ENCODE measurements around the gene DNER. TPM values are rescaled to one million over a fixed set of nuclear protein-coding genes. Genes with fewer than 3 reads are reported as not detected.

The DNER gene
- total RNA-seq, 4 donors from 2014 or later = 1.5 to 13.1 (median 4.7) TPM

- H3K27ac ChIP-seq = peak overlapping the region in 2 of 4 donors; percentile 19 to 69
- WGBS, 2 donors = 42 to 51% methylated on average over 2 of the region's 2 CpGs
Observed at GRCh38 chr2:229431327-229431954, 282.9 kb downstream of the DNER start.

GRCh38 chr2:229429589-229429988 is 284.8 kb downstream of the DNER start:
- WGBS, 2 donors = 54 to 55% methylated on average over 5 of the region's 5 CpGs

More at GRCh38 chr2:229431327-229431954, 282.9 kb downstream of the DNER start:
- Histone ChIP-seq H3K27me3 (no peaks in the 10 kb centered on the region), H3K4me1 (peaks cover 0 to 10% (median 0%) of the 10 kb centered on the region in 4 donors), H3K36me3 (no peaks in the 10 kb centered on the region), H3K4me3 (no peak overlapping the region), H3K9me3 (no peaks in the 10 kb centered on the region)
- DNase-seq (ENCODE audit: low spot score in 2 of 2) = no peak
- peak in 4 of 5 experiments; percentile 24 to 51 (median 42) for TF ChIP-seq CTCF (IDR thresholded peaks at IDR 0.05)
- no peak for TF ChIP-seq POLR2A (IDR thresholded peaks at IDR 0.05)

GRCh38 chr2:229426464-229426863 is 287.9 kb downstream of the DNER start:
- Histone ChIP-seq H3K4me3 (no peak overlapping the region), H3K36me3 (no peaks in the 10 kb centered on the region), H3K4me1 (peaks cover 0 to 10% (median 0%) of the 10 kb centered on the region in 4 donors), H3K27ac (no peak overlapping the region), H3K9me3 (no peaks in the 10 kb centered on the region), H3K27me3 (no peaks in the 10 kb centered on the region)
- TF ChIP-seq POLR2A (IDR thresholded peaks at IDR 0.05) = no peak
- no peak for TF ChIP-seq EP300 (IDR thresholded peaks at IDR 0.05)
- no peak for TF ChIP-seq CTCF (IDR thresholded peaks at IDR 0.05)
- WGBS, 2 donors = 77 to 78% methylated on average over 6 of the region's 6 CpGs
- DNase-seq (ENCODE audit: low spot score in 2 of 2) = no peak

More at GRCh38 chr2:229429589-229429988, 284.8 kb downstream of the DNER start:
- DNase-seq (ENCODE audit: low spot score in 2 of 2) = no peak
- Histone ChIP-seq H3K27me3 (no peaks in the 10 kb centered on the region), H3K9me3 (no peaks in the 10 kb centered on the region), H3K27ac (peak overlapping the region in 3 of 4 donors; percentile 37 to 69 (median 46)), H3K4me3 (no peak overlapping the region), H3K36me3 (no peaks in the 10 kb centered on the region), H3K4me1 (peaks cover 0 to 10% (median 0%) of the 10 kb centered on the region in 4 donors)
- TF ChIP-seq POLR2A (IDR thresholded peaks at IDR 0.05) (no peak), EP300 (IDR thresholded peaks at IDR 0.05) (peak in 1 of 2 donors; percentile 41), CTCF (IDR thresholded peaks at IDR 0.05) (no peak)

GRCh38 chr2:229425598-229425997 is 288.8 kb downstream of the DNER start:
- H3K9me3 ChIP-seq = no peaks in the 10 kb centered on the region
- H3K36me3 ChIP-seq = no peaks in the 10 kb centered on the region
- TF ChIP-seq EP300 (IDR thresholded peaks at IDR 0.05) (no peak), POLR2A (IDR thresholded peaks at IDR 0.05) (no peak), CTCF (IDR thresholded peaks at IDR 0.05) (no peak)
- no peak overlapping the region for H3K4me3 ChIP-seq
- peaks cover 0 to 10% (median 0%) of the 10 kb centered on the region in 4 donors for H3K4me1 ChIP-seq
- 71 to 76% methylated on average over 9 of the region's 9 CpGs for WGBS, 2 donors
- H3K27me3 ChIP-seq = no peaks in the 10 kb centered on the region
- H3K27ac ChIP-seq = no peak overlapping the region
- no peak for DNase-seq (ENCODE audit: low spot score in 2 of 2)

GRCh38 chr2:229422063-229422462 is 292.3 kb downstream of the DNER start:
- H3K27ac ChIP-seq = no peak overlapping the region
- 56 to 65% methylated on average over 6 of the region's 6 CpGs for WGBS, 2 donors

More at GRCh38 chr2:229422063-229422462, 292.3 kb downstream of the DNER start:
- no peak overlapping the region for H3K4me3 ChIP-seq
- H3K36me3 ChIP-seq = no peaks in the 10 kb centered on the region
- DNase-seq (ENCODE audit: low spot score in 2 of 2) = no peak
- TF ChIP-seq EP300 (IDR thresholded peaks at IDR 0.05) (no peak), CTCF (IDR thresholded peaks at IDR 0.05) (no peak), POLR2A (IDR thresholded peaks at IDR 0.05) (no peak)
- no peaks in the 10 kb centered on the region for H3K9me3 ChIP-seq
- no peaks in the 10 kb centered on the region for H3K27me3 ChIP-seq
- peaks cover 0 to 18% (median 2%) of the 10 kb centered on the region in 4 donors for H3K4me1 ChIP-seq
